ENCODE data around the gene RRBP1.
"Not testable (repeated sequence)": the region's sequence is repeated elsewhere in the genome, so short reads cannot be mapped to it uniquely, and the experiment has no call there.

The RRBP1 gene

DNA sequence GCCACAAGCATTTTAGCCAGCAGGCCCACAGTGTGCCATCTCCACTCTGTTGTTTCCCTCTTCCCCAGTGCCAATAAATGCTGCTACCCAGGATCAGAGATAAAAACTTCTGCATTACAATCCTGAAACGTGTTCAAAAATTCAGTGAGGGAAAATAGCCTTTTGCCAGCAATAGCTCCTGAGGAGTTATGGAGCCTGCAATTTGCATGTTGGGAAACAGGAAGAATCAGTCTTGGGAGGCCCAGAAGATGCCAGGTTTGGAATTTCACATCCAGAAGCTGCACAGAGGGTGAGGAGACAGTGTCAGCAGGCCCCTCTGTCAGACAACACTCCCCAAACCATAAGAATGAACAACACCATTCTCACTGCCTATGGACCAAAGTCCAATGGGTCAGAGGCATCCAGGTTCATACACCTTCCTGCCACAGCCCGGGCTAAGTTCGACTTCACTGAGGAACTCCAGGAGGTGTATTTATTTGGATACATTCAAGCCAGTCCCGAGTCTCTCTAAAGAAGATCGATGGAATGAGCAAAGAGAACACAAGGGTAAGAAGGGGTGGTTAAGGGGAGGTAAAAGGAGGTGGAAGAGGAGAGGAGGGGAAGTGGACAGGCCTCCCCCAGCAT is 20.8 kb downstream of the RRBP1 start:
- DNase-seq, result no peak

DNA sequence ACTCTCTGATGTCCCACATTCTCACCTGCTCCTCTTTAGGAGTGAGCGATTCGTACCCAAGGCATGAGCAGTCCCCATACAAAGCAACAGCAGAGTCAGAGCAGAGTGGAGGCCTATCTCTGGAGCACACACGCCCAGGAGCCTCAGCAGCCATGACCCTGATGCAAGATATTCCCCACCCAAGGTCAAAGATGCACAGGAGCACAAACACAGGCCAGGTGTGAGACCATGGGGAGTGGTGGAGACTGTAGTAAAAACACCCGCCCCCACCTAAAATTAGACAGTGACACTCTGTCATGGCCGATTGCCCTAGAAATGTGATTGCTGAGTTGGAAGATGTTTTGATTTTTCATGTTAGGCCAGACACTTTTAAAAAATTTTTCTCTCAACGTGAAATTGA is 21.4 kb downstream of the RRBP1 start:
- DNase-seq, result no peak

DNA sequence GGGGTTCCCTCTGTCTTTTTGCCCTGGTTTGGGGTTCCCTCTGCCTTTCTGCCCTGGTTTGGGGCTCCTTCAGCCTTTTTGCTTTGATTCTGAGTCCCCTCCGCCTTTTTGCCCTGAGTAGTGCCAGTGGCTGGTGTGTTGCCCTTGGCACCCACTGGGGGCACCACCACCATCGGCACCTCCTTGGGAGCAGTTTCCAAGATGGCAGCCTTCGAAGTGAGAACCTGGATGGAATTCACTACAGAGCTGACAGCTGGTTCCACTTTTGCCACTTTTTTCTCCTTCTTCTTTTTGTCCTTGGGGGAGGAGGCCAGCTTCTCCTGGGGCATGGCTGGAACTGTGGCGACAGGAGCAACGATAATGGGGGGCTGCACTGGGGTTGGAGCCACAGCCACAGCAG is 22.2 kb downstream of the RRBP1 start:
- DNase-seq, result no peak

DNA sequence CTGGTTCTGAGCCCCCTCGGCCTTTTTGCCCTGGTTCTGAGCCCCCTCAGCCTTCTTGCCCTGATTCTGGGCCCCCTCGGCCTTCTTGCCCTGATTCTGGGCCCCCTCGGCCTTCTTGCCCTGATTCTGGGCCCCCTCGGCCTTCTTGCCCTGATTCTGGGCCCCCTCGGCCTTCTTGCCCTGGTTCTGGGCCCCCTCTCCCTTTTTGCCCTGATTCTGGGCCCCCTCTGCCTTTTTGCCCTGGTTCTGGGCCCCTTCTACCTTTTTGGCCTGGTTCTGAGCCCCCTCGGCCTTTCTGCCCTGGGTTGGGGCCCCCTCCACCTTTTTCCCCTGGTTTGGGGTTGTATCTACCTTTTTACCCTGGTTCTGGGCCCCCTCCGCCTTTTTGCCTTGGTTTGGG is 22.7 kb downstream of the RRBP1 start:
- DNase-seq, result not testable (repeated sequence)

DNA sequence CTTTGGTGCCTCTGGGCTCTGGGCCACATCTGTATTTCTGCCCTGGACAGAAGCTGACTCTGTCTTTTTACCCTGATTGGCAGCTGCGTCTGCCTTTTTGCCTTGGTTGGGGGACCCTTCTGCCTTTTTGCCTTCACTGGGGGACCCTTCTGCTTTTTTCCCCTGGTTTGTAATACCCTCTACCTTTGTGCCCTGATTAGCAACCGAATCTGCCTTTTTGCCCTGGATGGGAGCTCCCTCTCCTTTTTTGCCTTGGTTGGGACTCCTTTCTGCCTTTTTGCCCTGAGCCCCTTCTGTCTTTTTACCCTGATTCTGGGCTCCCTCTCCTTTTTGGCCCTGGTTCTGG is 23.4 kb downstream of the RRBP1 start:
- no peak for DNase-seq

DNA sequence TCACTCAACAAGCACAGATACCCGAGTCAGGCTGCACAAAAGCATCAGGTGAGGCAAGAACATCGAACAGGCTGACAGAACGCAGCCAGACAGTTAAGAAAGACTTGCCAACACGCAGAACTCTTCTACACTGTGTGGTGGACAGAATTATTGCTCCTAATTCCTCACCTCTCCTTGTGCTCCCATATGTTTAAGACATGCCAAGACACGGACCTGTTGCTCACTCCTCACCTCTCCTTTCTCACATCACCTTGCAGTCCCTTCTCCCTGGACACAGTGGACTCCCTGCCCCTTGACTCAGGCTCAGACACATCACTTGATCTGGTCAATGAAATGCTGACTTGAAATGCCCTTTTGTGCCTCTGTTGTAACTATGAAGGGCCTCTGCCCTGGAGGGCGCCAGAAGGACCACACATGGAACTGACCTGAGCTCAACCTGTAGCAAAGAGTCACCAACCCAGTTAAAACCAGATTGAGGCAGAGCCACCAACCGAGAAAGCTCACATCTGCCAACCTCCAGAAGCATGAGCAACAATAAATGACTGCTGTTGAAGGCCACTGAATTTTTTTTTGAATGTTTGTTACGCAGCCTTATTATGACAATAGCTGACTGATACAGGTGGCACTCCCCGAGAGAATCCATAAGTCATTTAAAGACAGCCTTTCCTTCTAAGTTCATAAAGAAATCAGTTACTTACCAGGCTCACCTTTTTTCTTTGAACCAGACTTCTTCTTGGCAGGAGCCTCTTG is 24.0 kb downstream of the RRBP1 start:
- DNase-seq, result no peak

DNA sequence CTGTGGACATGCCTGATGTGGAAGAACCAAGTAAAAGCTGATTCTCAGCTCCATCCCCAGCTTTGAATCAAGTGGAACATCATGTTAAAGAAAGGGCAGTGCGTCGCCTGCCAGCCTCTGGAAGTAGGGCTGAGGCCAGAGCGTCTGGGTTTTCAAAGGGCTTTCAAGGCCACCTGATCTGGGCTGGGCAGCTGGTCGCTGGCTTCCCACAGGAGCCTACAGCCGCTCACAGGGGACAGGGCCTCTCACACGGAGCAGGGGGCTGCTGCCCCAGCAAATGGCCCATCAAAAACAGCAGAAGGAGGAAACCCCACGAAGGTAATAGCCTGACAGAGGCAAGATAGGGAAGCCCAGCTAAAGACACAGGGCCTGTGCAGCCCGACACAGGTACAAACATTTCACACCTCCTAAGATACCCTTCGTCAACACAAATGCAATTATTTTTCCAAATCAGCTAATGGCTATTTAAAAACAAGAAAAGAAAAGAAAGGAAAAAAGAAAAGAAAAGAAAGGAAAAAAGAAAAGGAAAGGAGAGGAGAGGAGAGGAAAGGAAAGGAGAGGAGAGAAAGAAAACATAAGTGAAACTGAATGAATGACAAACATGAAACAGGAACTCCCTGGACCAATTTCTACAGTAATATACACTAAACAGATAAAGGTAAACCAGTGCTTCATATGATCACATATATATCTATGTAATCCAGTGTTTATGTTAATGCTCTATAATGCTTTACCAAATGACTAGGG is 24.8 kb downstream of the RRBP1 start:
- no peak for DNase-seq

DNA sequence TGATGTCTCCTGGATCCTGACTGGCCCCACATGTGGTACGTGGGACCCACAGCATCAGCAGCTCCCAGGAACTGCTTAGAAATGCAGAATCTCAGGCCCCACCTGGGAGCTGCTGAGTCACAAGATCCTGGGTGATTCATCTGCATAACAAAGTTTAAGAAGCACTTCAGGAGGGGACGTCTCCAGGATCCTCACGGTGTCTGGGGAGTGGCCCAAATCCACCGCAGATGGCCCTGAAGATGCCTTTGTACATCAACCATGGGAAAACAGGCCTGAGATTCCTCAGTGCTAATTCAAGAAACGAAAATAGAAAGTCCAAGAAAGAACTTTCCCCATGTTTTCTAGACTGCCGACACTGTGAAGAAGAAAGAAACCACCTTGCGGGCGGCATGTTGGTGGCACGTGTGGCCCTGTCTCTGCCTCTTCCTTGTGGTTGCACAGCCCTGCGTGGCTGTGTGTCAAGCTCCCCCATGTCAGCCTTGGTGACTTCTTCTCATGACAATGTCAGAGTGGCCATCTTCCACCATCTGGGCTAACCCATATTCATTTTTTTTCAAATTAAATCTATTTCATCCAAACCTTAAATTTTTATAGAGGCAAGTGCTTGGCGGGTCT is 26.1 kb downstream of the RRBP1 start:
- no peak for DNase-seq

DNA sequence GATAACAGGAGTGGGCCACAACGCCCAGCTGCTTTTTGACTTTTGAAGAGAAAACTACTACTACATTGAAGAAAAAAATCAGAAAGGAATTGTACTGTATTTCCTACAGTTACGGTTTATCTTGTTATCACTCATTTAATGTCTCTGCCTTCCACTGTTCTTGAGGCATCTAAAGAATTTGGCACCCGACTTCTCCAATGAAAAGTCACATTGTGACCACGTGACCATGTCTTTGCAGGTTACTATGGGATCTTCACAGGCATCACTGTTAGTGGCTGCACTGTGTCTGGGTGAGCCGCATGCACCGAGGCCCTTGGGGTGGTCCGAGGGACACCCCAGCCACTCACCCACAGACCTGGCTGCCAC is 26.8 kb downstream of the RRBP1 start:
- DNase-seq, result no peak

DNA sequence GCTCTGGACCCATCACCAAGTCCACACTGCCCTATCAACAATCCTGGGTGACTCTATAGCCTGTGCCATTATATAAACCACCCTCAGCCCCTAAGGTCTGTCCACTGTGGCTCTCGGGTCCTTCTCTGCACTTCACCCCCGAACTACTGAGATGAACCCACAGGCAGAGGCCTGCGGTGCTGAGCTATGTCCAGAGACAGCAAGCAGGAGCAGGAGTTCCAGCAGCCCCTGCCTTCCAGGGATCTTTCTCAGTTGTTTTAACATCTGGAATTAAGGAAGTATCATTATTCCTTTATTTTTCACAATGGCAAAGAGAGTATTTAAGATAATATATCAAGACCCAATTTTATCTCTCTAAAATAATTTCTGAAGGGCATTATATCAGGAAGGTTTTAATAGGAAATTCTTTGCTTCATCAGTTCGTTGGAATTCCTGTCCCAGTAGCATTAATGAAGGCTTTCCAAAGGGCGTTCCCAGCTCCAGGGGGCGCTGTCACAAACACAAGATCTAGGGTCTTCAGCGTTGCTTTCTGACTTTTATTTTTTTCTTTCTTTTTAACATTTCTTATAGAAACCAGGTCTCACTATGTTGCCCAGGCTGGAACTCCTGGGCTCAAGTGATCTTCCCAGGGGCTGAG is 27.3 kb downstream of the RRBP1 start:
- DNase-seq, result no peak

DNA sequence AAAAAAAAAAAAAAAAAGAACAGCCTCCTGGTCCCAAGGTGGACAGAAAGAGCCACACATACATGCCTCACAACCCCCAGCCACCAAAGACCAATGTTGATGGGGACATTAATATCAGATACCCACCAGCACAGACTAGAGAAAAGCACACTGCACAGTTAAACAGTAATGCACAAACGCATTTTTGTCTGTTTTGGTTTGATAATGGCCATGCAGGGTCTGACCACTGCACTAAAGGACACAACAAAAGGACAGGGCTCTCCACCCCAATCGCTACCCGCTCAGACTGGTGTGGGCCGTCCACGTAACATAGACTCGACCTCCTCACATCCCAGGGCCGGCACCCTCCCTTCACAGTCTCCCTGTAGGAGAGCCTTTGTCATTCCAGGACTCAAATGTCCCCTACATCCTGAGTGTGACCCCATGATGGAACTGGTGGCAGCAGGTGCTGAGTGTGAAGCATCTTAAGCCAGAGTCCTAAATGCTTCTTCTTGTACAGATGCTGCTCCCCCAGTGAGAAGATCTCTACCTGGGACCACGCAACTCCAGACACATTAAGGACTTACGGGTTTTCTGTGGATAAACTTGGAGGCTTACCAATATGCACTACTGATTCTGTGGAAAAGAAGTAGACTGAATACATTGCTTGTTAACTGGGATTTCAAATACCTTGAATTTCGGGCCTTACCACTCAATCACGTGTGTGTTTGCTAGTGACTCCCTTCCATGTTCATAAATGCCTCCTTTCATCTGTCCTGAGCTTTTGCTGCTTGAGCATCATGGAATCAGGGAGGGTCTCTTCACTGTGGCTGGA is 28.0 kb downstream of the RRBP1 start:
- DNase-seq, result no peak

DNA sequence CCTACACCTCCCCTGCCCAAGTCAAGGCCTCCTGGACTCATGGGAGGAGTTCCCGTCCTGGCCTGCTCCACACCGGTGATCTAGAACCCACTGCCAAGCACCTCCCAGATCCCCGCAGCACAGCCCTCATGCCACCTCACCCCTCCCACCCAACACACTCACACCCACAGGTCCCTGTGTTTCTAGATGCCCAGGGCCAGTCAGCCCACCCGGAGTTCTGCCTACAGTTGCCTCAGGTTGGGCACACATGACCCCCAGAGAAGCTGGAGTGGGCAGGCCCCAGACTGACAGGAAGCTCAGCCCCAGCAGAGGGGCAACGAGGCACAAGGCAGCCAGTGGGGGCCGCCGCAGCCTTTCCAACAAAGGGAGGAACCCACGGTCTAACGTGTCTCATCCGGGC is 29.6 kb downstream of the RRBP1 start:
- no peak for DNase-seq

DNA sequence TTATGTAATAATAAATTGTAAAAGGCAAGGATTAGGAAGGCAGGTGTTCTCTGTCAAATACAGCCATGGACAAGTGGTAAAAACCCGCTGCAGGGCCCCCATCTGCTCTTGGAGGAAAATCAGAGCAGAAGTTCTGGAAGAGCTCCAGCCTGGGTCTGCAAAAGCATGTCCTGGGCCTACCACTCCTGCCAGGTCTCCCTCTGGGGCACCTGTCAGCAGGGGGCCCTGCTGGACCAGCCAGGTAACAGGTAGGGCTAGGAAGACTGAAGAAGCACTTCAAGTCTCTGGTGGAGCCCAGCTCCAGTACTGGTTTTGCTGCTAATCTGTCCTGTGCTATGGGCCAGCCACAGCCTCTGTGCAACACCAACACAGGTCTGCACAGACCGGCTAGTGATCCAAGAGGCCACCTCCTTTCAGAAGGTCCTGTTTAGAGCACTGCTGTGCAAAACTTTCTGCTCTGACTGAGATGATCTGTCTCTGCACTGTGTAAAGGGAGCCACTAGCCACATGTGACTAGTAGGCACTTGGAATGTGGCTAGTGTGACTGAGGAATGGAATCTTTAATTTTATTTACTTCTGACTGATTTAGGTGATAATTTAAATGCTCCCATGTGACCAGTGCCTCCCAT is 30.2 kb downstream of the RRBP1 start:
- DNase-seq, result no peak

DNA sequence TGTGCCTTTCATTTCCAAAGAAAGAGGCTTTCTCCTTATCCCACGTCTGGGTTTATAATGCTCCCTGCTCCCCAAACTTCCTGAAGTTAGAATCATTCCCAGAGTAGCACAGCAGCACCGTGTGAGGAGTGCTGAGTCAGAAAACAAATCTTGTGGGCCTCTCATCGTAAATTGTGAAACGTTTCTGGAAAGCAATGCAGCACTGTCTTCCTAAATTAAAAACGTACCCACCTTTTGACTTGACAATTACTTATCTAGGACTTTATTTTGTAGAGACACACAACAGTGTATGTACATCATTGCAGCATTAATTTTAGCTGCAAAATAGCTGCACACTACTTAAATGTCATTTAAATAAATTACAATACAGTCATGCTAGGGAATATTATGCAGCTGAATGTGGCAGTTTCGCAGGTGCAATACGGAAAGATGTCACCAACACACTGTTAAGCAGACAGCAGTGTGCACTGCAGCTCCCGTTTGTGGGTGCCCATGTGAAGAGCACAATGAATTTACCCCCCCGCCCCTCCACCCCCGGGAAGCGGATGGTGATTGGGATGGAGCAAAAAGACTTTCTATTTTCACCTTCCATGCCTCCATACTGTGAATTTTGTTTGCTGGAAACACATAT is 30.8 kb downstream of the RRBP1 start:
- no peak for DNase-seq

DNA sequence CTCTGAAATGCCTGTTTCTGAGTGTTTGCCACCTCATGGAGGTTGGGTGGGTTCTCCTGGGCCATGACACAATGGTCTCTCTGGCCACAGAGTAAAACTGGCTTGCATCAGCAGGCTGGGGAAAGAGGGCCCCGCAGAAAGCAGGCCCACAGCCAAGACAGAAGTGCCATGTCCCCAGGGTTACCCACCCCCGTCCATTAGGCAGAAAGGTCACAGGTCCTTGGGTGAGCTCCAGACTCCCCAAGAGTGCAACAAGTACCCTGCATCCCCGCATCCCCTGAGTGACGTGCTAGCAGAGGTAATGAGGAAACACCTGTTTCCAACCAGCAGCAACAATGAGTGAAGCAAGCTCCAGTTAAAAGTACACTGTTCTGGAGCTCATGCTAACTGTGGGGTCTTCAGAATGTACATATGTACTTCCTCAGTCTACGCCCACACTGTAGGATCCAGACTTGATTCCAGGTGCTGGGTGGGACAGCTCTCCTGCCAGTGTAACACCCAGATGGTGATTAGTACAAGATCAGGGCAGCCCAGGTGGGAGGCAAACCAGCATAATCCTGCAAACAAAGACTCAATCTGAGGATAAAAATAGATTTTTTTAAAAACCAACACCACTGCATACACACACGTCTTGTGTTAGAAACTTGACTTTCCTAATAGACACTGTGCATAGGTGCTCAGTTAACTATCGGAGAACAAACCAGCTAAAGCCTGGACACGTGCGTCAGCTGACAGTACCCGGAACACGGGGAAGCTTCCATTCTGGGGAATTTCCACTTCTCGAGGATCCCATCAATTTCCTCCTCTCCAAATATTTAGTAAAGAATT is 31.5 kb downstream of the RRBP1 start:
- DNase-seq, result no peak

DNA sequence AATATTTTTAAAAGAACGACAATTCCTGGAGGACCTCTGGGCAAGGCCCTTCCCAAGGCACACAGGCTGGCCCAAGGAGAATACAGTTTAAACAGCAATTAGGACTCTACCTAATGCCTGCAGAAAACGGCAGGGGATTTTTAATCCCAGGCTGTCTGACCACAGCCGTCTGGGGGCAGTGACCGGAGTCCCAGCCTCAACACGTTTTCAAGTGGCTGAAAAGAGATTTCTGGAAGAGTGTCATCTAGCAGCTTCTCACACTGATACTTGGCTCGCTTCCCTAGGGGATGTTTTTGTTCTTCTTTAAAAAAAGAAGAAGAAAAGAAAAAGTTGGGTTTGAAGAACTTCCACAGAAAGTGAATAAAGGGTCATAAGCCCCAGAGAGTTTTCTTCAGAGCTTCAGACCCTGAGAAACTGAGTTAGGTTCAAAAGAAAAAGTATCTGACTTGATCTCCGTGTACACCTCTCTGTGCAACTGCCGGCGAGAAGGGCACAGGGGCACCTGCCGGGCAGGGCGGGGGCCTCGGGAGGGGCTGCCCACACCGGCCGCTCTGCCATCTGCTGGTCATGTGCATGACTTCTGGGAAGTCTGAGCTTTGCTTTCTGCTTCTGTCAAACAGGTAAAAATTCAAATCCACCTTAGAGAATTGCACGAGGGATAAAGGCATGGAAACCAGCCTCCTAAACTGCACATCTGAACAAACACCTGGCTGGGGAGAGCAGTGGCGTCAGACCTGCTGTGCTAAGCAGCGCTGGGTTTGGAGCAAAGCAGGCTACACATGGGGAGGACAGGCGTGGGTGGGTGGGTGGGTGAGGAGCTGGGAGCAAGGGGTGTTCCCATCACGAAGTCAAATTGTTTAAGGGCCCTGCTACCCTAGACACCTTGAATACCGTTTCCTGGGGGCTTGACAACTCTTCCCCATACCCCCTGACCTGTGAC is 33.0 kb downstream of the RRBP1 start:
- DNase-seq, result peak; percentile 27

DNA sequence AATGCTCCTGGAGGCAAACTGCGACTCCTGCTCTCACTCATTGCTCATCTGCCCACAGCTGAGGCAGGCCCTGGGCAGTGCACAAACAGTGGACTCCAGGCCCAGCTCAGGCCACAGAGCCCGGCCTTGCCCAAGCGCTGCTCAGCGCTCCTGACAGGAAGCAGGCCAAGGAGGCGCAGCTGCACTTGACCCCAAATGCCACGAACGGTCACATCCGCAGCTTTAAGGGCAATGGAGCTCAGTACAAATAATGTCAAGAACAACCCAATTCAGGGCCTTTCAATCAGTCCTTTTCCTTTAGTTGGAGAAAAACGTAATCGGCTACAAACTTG is 33.8 kb downstream of the RRBP1 start:
- DNase-seq, result no peak

DNA sequence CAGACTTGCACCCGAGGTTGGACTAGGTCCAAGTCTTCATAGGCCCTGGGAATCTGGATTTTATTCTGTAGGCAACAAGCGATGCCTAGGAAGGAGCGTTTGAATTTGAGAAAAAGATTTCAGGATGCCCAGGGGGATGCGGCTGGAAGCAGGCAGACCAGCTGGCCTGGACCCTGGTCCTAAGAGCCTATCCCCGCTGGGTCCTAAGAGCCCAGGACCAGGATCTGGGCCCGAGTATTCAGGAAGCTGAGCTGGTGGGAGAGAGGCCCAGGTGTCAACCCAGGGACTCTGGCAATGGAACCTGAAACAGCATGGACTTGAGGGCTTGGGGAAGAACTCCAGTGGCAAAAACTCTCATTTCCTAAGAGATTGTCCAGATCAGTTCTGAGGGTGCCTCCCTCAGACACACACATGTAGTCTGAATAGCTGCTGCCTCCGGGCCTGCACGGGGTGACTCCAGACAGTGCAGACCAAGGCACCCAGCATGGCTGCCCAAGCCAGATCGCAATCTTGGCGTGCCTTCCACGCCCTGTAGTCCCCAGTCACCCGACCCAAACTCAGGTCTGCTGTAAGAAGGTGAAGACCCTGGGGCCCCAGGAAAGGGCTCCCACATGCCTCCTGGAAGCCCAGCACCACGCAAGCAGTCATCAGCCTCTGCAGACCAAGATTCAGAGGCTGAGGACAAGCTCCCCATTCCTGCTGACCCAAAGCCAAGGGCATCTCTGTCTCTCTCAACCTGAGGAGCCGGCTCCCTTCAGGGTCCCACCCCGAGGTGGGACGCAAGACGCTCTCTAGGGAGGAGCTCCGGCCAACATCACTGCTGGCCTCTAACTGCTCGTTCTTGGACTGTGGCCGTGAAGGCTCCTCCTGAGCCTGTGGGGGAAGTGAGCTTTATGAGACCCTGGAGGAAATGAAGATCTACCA is 34.4 kb downstream of the RRBP1 start:
- DNase-seq, result no peak

DNA sequence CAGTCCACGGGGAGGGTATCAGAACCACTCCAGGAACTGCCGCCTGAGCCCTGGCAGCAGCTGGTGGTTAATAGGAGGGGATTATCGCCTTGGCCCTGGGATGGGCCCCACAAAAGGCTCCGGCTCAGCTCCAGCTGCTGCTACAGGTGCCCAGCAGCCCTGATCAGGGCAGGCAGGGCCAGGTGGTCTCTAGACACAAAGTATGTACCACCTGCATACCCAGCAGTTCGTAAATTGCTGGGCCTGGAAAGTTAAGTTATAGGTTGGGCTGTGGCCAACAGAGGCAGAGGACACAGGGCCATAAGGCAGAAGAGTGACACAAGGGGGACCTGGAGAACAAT is 35.1 kb downstream of the RRBP1 start:
- DNase-seq, result no peak
